Erythroblast (primary cell): ENCODE results near the gene IL4R.
"Not testable (repeated sequence)": the region's sequence is repeated elsewhere in the genome, so short reads cannot be mapped to it uniquely, and the experiment has no call there.

Experiments
- GATA1 ChIP-seq: IDR thresholded peaks from 2 replicates; pipeline ENCODE4 v1.6.1; 2011; ENCODE audit warnings: low read depth, mild to moderate bottlenecking, control low read depth, low read length, moderate library complexity
- POLR2A ChIP-seq: IDR thresholded peaks from 2 replicates; pipeline ENCODE4 v1.6.1; 2011; ENCODE audit warnings: mild to moderate bottlenecking, low read length

DNA sequence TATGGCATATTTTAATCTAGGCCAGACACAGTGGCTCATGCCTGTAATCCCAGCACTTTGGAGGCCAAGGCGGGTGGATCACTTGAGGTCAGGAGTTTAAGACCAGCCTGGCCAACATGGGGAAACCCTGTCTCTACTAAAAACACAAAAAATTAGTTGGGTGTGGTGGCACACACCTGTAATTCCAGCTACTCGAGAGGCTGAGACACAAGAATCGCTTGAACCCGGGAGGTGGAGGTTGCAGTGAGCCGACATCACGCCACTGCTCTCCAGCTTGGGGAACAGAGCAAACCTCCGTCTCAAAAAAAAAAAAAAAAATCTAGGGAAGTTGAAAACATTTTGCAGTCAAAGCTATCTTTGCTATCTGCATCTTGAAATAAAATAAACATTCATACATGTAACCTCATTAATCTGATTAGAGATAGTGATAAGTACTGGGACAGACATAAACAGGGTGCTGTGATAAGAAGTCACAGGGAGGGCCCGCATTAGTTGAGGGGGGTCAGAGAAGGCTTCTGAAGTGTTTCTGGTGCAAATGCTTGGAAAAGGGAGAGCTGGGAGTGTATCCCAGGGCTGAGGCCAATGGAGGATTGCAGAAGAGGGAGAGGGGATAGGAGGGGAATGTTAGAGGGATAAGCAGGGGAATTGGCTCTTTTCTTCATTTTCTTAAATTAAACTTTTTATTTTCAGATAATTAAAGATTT, 15.8 kb downstream of the IL4R start:
- not testable (repeated sequence) for TF ChIP-seq POLR2A, GATA1
